Activated CD4-positive, alpha-beta T cell treated with anti-CD3 and anti-CD28 coated beads for 36 hours (primary cell): ENCODE measurements around the gene NAT16. TPM values are rescaled to one million over a fixed set of nuclear protein-coding genes. Genes with fewer than 3 reads are reported as not detected.

Source experiments
- ATAC-seq: fragments of 200-7000 bp; cut with Tn5 transposase; one replicate; pipeline ENCODE4 v1.10.0; 2021; ENCODE audit warnings: mild to moderate bottlenecking, moderate library complexity
- CTCF ChIA-PET: fragments of 350-600 bp; sonication (Branson Sonifier 250); formaldehyde crosslinking; loops from one replicate; lab custom pipeline; 2021; ENCODE audit warnings: antibody characterized with exemption; lab: Charles Lee
- POLR2A ChIA-PET: fragments of 350-600 bp; sonication (Branson Sonifier 250); formaldehyde crosslinking; loops from one replicate; lab custom pipeline; 2021; ENCODE audit warnings: antibody characterized with exemption, inconsistent platforms; lab: Charles Lee
- DNase-seq: peaks from one replicate; pipeline ENCODE4 v3.0.0-alpha.2; 2020
- H3K27ac Mint-ChIP-seq: one replicate; pipeline ENCODE4 v1.8.0; 2021; ENCODE audit warnings: mixed read lengths
- H3K27me3 Mint-ChIP-seq: one replicate; pipeline ENCODE4 v1.8.0; 2021; ENCODE audit warnings: mixed read lengths
- H3K36me3 Mint-ChIP-seq: one replicate; pipeline ENCODE4 v1.8.0; 2021; ENCODE audit warnings: low read depth, mixed read lengths
- H3K4me1 Mint-ChIP-seq: one replicate; pipeline ENCODE4 v1.8.0; 2021; ENCODE audit warnings: mixed read lengths
- H3K4me3 Mint-ChIP-seq: one replicate; pipeline ENCODE4 v1.8.0; 2021; ENCODE audit warnings: mild to moderate bottlenecking, moderate library complexity, mixed read lengths
- H3K9me3 Mint-ChIP-seq: one replicate; pipeline ENCODE4 v1.8.0; 2021; ENCODE audit warnings: low read depth, mixed read lengths
- intact Hi-C, 2 experiments: fragments of 100-400 bp; cut with DNase I in 1 of 2; cut with micrococcal nuclease in 1 of 2; formaldehyde crosslinking; loops; one replicate each; pipeline versions ENCODE4 v1.14.2 to v1.15.1; 2022 to 2024; cut with DNase I, micrococcal nuclease
- total RNA-seq, 2 experiments: library from RNA; stranded (reverse); gene quantifications; one replicate each; pipeline ENCODE4 v1.2.3, GENCODE V29; 2021

Gene NAT16
- total RNA-seq, 2 experiments from 2014 or later = not detected

- Mint-ChIP-seq H3K27me3 (peaks cover 52% of the 10 kb centered on the region), H3K36me3 (peaks cover 5% of the 10 kb centered on the region), H3K4me3 (peak within 1 kb of the TSS; percentile 66), H3K9me3 (no peaks in the 10 kb centered on the region), H3K4me1 (peaks cover 57% of the 10 kb centered on the region), H3K27ac (peak within 1 kb of the TSS; percentile 38)
- intact Hi-C loops = loop anchor here in 1 of 2 experiments (5.0 to 10.0 kb wide), 2 partner anchors 278 to 649 kb away; partner anchors contain the start of genes CUX1 and UFSP1
- DNase-seq (peak; percentile 97), ATAC-seq (peak; percentile 79)
- CTCF ChIA-PET = interaction anchor here (0.6 to 1.5 kb wide), 11 partner anchors 8 to 1741 kb away, joined by 3 to 8 read pairs (median 3); no protein-coding TSS in a partner anchor
- POLR2A ChIA-PET = interaction anchor here (0.6 to 1.3 kb wide), 4 partner anchors 9 to 1300 kb away, joined by 3 to 5 read pairs (median 4); partner anchors contain the start of gene TRIM56
These were observed 14.8 kb downstream of the NAT16 start, which contains the start of gene VGF for GRCh38 chr7:101165075-101165957. Gene VGF, minus strand, starts transcription at chr7:101165569. Its CDS starts 726 bp downstream, at chr7:101164843.

- DNase-seq (peak; percentile 42), ATAC-seq (no peak)
- Mint-ChIP-seq H3K4me3 (no peak overlapping the region), H3K4me1 (peaks cover 47% of the 10 kb centered on the region), H3K27ac (no peak overlapping the region), H3K27me3 (peaks cover 44% of the 10 kb centered on the region), H3K36me3 (peaks cover 16% of the 10 kb centered on the region), H3K9me3 (no peaks in the 10 kb centered on the region)
- intact Hi-C loops = loop anchor here in 1 of 2 experiments (10.0 kb wide), 1 partner anchor 651 kb away; the partner anchor contains the start of gene CUX1
- ChIA-PET POLR2A (no interaction called here), CTCF (no interaction called here)
These were observed 15.8 kb downstream of the NAT16 start for GRCh38 chr7:101164071-101164840.

- ChIA-PET CTCF (interaction anchor here (0.8 to 1.0 kb wide), 2 partner anchors 19 to 29 kb away, joined by 3 read pairs; no protein-coding TSS in a partner anchor), POLR2A (interaction anchor here (0.8 kb wide), 1 partner anchor 81 kb away, joined by 4 read pairs; no protein-coding TSS in a partner anchor)
- Mint-ChIP-seq H3K27me3 (peaks cover 39% of the 10 kb centered on the region), H3K27ac (no peak overlapping the region), H3K9me3 (no peaks in the 10 kb centered on the region), H3K4me1 (peaks cover 41% of the 10 kb centered on the region), H3K4me3 (peak overlapping the region; percentile 54), H3K36me3 (peaks cover 24% of the 10 kb centered on the region)
- ATAC-seq = no peak
- peak; percentile 46 for DNase-seq
- intact Hi-C loops = loop anchor here in 1 of 2 experiments (1.0 to 10.0 kb wide), 2 partner anchors 9 to 651 kb away; partner anchors contain the start of genes AP1S1 and CUX1
These were observed 16.6 kb downstream of the NAT16 start for GRCh38 chr7:101163279-101164070.

- intact Hi-C loops = loop anchor here in 1 of 2 experiments (1.0 to 10.0 kb wide), 2 partner anchors 8 to 652 kb away; partner anchors contain the start of genes AP1S1 and CUX1
- ATAC-seq = no peak
- no peak overlapping the region for H3K27ac Mint-ChIP-seq
These were observed 17.4 kb downstream of the NAT16 start for GRCh38 chr7:101162551-101163278.

GRCh38 chr7:101161692-101162471 lies 18.2 kb downstream of the NAT16 start:
- ChIA-PET CTCF (interaction anchor here (0.9 kb wide), 1 partner anchor 9 kb away, joined by 3 read pairs; no protein-coding TSS in a partner anchor), POLR2A (no interaction called here)
- no peak for DNase-seq
- H3K36me3 Mint-ChIP-seq = peaks cover 35% of the 10 kb centered on the region
- peaks cover 26% of the 10 kb centered on the region for H3K27me3 Mint-ChIP-seq
- no peak overlapping the region for H3K27ac Mint-ChIP-seq
- H3K9me3 Mint-ChIP-seq = no peaks in the 10 kb centered on the region
- H3K4me3 Mint-ChIP-seq = peak overlapping the region; percentile 41
- intact Hi-C loops = loop anchor here in 1 of 2 experiments (10.0 kb wide), 1 partner anchor 653 kb away; the partner anchor contains the start of gene CUX1
- H3K4me1 Mint-ChIP-seq = peaks cover 28% of the 10 kb centered on the region
- no peak for ATAC-seq

More at GRCh38 chr7:101162551-101163278, 17.4 kb downstream of the NAT16 start:
- peaks cover 35% of the 10 kb centered on the region for H3K27me3 Mint-ChIP-seq
- no peaks in the 10 kb centered on the region for H3K9me3 Mint-ChIP-seq
- peaks cover 36% of the 10 kb centered on the region for H3K4me1 Mint-ChIP-seq
- H3K36me3 Mint-ChIP-seq = peaks cover 28% of the 10 kb centered on the region
- POLR2A ChIA-PET = interaction anchor here (0.8 kb wide), 1 partner anchor 81 kb away, joined by 4 read pairs; no protein-coding TSS in a partner anchor
- peak overlapping the region; percentile 41 for H3K4me3 Mint-ChIP-seq
- CTCF ChIA-PET = interaction anchor here (0.8 to 1.0 kb wide), 2 partner anchors 19 to 30 kb away, joined by 3 read pairs; no protein-coding TSS in a partner anchor
- DNase-seq = peak; percentile 51

- no peak for ATAC-seq
- POLR2A ChIA-PET = interaction anchor here (0.6 kb wide), 1 partner anchor 20 kb away, joined by 3 read pairs; no protein-coding TSS in a partner anchor
- Mint-ChIP-seq H3K4me3 (no peak overlapping the region), H3K27me3 (peaks cover 18% of the 10 kb centered on the region), H3K27ac (no peak overlapping the region), H3K4me1 (peaks cover 20% of the 10 kb centered on the region), H3K36me3 (peaks cover 36% of the 10 kb centered on the region), H3K9me3 (no peaks in the 10 kb centered on the region)
- no peak for DNase-seq
- CTCF ChIA-PET = interaction anchor here (0.9 to 1.2 kb wide), 2 partner anchors 10 to 17 kb away, joined by 3 to 7 read pairs; no protein-coding TSS in a partner anchor
- intact Hi-C loops = loop anchor here in 1 of 2 experiments (10.0 kb wide), 1 partner anchor 654 kb away; the partner anchor contains the start of gene CUX1
These were observed 19.2 kb downstream of the NAT16 start for GRCh38 chr7:101160910-101161309.

- H3K27me3 Mint-ChIP-seq = peaks cover 11% of the 10 kb centered on the region
- ATAC-seq (peak; percentile 17), DNase-seq (no peak)
- ChIA-PET CTCF (interaction anchor here (0.6 to 1.8 kb wide), 4 partner anchors 12 to 267 kb away, joined by 3 to 7 read pairs (median 4); no protein-coding TSS in a partner anchor), POLR2A (interaction anchor here (0.6 kb wide), 1 partner anchor 19 kb away, joined by 3 read pairs; no protein-coding TSS in a partner anchor)
- no peak overlapping the region for H3K27ac Mint-ChIP-seq
- no peak overlapping the region for H3K4me3 Mint-ChIP-seq
- intact Hi-C loops = loop anchor here in 1 of 2 experiments (10.0 kb wide), 1 partner anchor 655 kb away; the partner anchor contains the start of gene CUX1
- peaks cover 19% of the 10 kb centered on the region for H3K4me1 Mint-ChIP-seq
- H3K9me3 Mint-ChIP-seq = no peaks in the 10 kb centered on the region
- H3K36me3 Mint-ChIP-seq = peaks cover 36% of the 10 kb centered on the region
These were observed 20.1 kb downstream of the NAT16 start for GRCh38 chr7:101159696-101160674.
